Measurements from ENCODE around the gene C11orf68. TPM values are rescaled to one million over a fixed set of nuclear protein-coding genes. Genes with fewer than 3 reads are reported as not detected.

The C11orf68 gene
- total and polyA plus RNA-seq, 9 of the 15 experiments (the other 6 are each of a cell fraction or from before 2014, with no cell fraction given), result 3.6 to 35.9 (median 12.8) TPM

- peak; percentile 70 for TF ChIP-seq PRDM10 (IDR thresholded peaks at IDR 0.05; ENCODE audit: partially characterized antibody)
- TF ChIP-seq ERF (CRISPR knock-in tag; IDR thresholded peaks at IDR 0.05), result no peak
- TF ChIP-seq ZBTB2 (IDR thresholded peaks at IDR 0.05), result no peak
- peak; percentile 80; the same call in 1 of the 2 replicates for TF ChIP-seq ZBTB17 (CRISPR knock-in tag; IDR thresholded peaks at IDR 0.05)
- TF ChIP-seq PHB2 (IDR thresholded peaks at IDR 0.05; ENCODE audit: low read depth), result no peak
- TF ChIP-seq ATF4 (CRISPR knock-in tag; IDR thresholded peaks at IDR 0.05), result 0 out of 2 replicates have a peak, but pooled peaks have one; percentile 15
- TF ChIP-seq NELFE (IDR thresholded peaks at IDR 0.05; ENCODE audit: insufficient read depth, insufficient read length), result no peak
- TF ChIP-seq FOXJ2 (tag; IDR thresholded peaks at IDR 0.05), result no peak
- TF ChIP-seq GATAD2B (IDR thresholded peaks at IDR 0.05; ENCODE audit: borderline replicate concordance), result no peak; the same call in 1 of the 2 replicates
- no peak for TF ChIP-seq ZNF124 (CRISPR knock-in tag; IDR thresholded peaks at IDR 0.05)
- TF ChIP-seq SRF (CRISPR knock-in tag; IDR thresholded peaks at IDR 0.05), result peak in 1 of 2 experiments; percentile 40; a peak in 1 of 4 replicates
- peak; percentile 38; the same call in 1 of the 2 replicates for TF ChIP-seq ZBTB1 (CRISPR knock-in tag; IDR thresholded peaks at IDR 0.05; ENCODE audit: borderline replicate concordance, low read depth)
- peak; percentile 54 for TF ChIP-seq HLTF (IDR thresholded peaks at IDR 0.05)
- TF ChIP-seq LARP7 (IDR thresholded peaks at IDR 0.05), result no peak
- TF ChIP-seq SIN3A (IDR thresholded peaks at IDR 0.05; ENCODE audit: borderline replicate concordance in 2 of 2, control insufficient read depth in 1 of 2, low read depth in 2 of 2, low read length in 2 of 2), result peak; percentile 62 to 85; a peak in 2 of 4 replicates
- no peak for TF ChIP-seq SREBF2 (CRISPR knock-in tag; IDR thresholded peaks at IDR 0.05)
- no peak for TF ChIP-seq HNRNPUL1 (IDR thresholded peaks at IDR 0.05; ENCODE audit: low read length)
- TF ChIP-seq EP300 (IDR thresholded peaks at IDR 0.05; ENCODE audit: low read length), result peak; percentile 23; the same call in 1 of the 2 replicates
- TF ChIP-seq ESRRA (IDR thresholded peaks at IDR 0.05; ENCODE audit: borderline replicate concordance, low read depth), result peak; percentile 78; the same call in 1 of the 2 replicates
- TF ChIP-seq MEIS2 (IDR thresholded peaks at IDR 0.05; ENCODE audit: partially characterized antibody), result no peak
- TF ChIP-seq FOXJ3 (CRISPR knock-in tag; IDR thresholded peaks at IDR 0.05), result no peak
- TF ChIP-seq, protein P1, sequence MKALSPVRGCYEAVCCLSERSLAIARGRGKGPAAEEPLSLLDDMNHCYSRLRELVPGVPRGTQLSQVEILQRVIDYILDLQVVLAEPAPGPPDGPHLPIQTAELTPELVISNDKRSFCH (CRISPR knock-in tag; IDR thresholded peaks at IDR 0.05), result no peak
- TF ChIP-seq, protein P1 (tag; IDR thresholded peaks at IDR 0.05), result 0 out of 2 replicates have a peak, but pooled peaks have one; percentile 39
- TF ChIP-seq KLF10 (CRISPR knock-in tag; IDR thresholded peaks at IDR 0.05), result no peak
These were observed 30.6 kb downstream of the C11orf68 start, which contains the start of gene FIBP (continued) for GRCh38 chr11:65888163-65888814.
